H1 (cell line): ENCODE results near the gene ACBD4. TPM values are rescaled to one million over a fixed set of nuclear protein-coding genes. Genes with fewer than 3 reads are reported as not detected.

Experiments used
- BCL11A ChIP-seq, 2 experiments: IDR thresholded peaks; one replicate each; pipeline ENCODE4 v1.6.1; 2011; ENCODE audit warnings: low read depth in 2 of 2, low read length in 2 of 2, mild to moderate bottlenecking in 2 of 2
- CBX8 ChIP-seq: fragments of 300-800, 300-1000 bp; sonication (generic); IDR thresholded peaks from 2 replicates; pipeline ENCODE4 v1.7.1; 2016; ENCODE audit warnings: low read depth, low read length, borderline replicate concordance
- CTBP2 ChIP-seq: IDR thresholded peaks from 2 replicates; pipeline ENCODE4 v1.7.0; 2011; ENCODE audit warnings: borderline replicate concordance, mild to moderate bottlenecking, moderate library complexity, mixed read lengths, low read length; ENCODE audit not compliant: insufficient read depth, insufficient read length
- FOSL1 ChIP-seq: IDR thresholded peaks from 2 replicates; pipeline ENCODE4 v1.6.1; 2011; ENCODE audit warnings: mild to moderate bottlenecking, low read depth, low read length, moderate library complexity; ENCODE audit not compliant: insufficient read depth
- POLR2AphosphoS5 ChIP-seq: IDR thresholded peaks from 2 replicates; pipeline ENCODE4 v1.6.1; 2011; ENCODE audit warnings: low read depth, low read length
- POU5F1 ChIP-seq: IDR thresholded peaks from 2 replicates; pipeline ENCODE4 v1.6.1; 2011; ENCODE audit warnings: low read depth, mild to moderate bottlenecking, low read length, moderate library complexity
- SIRT6 ChIP-seq: IDR thresholded peaks from one replicate; pipeline ENCODE4 v1.7.1; 2012; ENCODE audit warnings: low read length, inconsistent platforms
- TAF7 ChIP-seq: optimal IDR thresholded peaks from 2 replicates; pipeline ENCODE3; 2011; ENCODE audit warnings: low read depth, mild to moderate bottlenecking, inconsistent platforms, low read length, moderate library complexity, borderline replicate concordance
- polyA plus RNA-seq, 7 experiments: library from polyadenylated mRNA; depleted of rRNA in 3 of 7; stranded (reverse) in 5 of 7; unstranded in 2 of 7; fragments of >200 nt in 5 of 7; fragments of 200-250 nt in 2 of 7; gene quantifications; 1 replicate in 5 of 7; 2 replicates in 1 of 7; 4 replicates in 1 of 7; pipeline versions ENCODE4 v1.2.1 to v1.2.3, GENCODE V29; 2011 to 2013; ENCODE audit warnings: missing spikeins in 2 of 7, mixed read lengths in 2 of 7
- total RNA-seq: library from RNA; stranded (reverse); fragmentation: NEBNext Ultra II Directional; extraction: Animal tissue kit (Norgen Biotek cat#: 25700); gene quantifications from 2 replicates; pipeline ENCODE4 v1.2.1, GENCODE V29; 2021
- TF ChIP-seq, protein P1 (sequence below): IDR thresholded peaks from 2 replicates; pipeline ENCODE4 v1.6.1; 2012; ENCODE audit warnings: inconsistent platforms
- TF ChIP-seq, protein P2 (sequence below): fragments of 300-600 bp; sonication (generic); IDR thresholded peaks from 2 replicates; pipeline ENCODE4 v1.7.1; 2012; ENCODE audit warnings: low read length, moderate library complexity, mild to moderate bottlenecking, inconsistent platforms; ENCODE audit not compliant: insufficient replicate concordance

The ACBD4 gene
- total and polyA plus RNA-seq, 2 of the 8 experiments (the other 6 are each of a cell fraction or from before 2014, with no cell fraction given), result 7.3 to 10.7 TPM

GRCh38 chr17:45146890-45147580, 11.5 kb downstream of the ACBD4 start (continued):
- TF ChIP-seq TAF7 (peak; percentile 49), POU5F1 (no peak), POLR2AphosphoS5 (peak; percentile 9; the same call in 1 of the 2 replicates), CTBP2 (no peak), SIRT6 (no peak), FOSL1 (no peak), CBX8 (no peak), BCL11A (IDR thresholded peaks at IDR 0.05; ENCODE audit: low read depth in 2 of 2, low read length in 2 of 2) (no peak)
- TF ChIP-seq, protein P1, sequence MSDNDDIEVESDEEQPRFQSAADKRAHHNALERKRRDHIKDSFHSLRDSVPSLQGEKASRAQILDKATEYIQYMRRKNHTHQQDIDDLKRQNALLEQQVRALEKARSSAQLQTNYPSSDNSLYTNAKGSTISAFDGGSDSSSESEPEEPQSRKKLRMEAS, result no peak
- TF ChIP-seq, protein P2, sequence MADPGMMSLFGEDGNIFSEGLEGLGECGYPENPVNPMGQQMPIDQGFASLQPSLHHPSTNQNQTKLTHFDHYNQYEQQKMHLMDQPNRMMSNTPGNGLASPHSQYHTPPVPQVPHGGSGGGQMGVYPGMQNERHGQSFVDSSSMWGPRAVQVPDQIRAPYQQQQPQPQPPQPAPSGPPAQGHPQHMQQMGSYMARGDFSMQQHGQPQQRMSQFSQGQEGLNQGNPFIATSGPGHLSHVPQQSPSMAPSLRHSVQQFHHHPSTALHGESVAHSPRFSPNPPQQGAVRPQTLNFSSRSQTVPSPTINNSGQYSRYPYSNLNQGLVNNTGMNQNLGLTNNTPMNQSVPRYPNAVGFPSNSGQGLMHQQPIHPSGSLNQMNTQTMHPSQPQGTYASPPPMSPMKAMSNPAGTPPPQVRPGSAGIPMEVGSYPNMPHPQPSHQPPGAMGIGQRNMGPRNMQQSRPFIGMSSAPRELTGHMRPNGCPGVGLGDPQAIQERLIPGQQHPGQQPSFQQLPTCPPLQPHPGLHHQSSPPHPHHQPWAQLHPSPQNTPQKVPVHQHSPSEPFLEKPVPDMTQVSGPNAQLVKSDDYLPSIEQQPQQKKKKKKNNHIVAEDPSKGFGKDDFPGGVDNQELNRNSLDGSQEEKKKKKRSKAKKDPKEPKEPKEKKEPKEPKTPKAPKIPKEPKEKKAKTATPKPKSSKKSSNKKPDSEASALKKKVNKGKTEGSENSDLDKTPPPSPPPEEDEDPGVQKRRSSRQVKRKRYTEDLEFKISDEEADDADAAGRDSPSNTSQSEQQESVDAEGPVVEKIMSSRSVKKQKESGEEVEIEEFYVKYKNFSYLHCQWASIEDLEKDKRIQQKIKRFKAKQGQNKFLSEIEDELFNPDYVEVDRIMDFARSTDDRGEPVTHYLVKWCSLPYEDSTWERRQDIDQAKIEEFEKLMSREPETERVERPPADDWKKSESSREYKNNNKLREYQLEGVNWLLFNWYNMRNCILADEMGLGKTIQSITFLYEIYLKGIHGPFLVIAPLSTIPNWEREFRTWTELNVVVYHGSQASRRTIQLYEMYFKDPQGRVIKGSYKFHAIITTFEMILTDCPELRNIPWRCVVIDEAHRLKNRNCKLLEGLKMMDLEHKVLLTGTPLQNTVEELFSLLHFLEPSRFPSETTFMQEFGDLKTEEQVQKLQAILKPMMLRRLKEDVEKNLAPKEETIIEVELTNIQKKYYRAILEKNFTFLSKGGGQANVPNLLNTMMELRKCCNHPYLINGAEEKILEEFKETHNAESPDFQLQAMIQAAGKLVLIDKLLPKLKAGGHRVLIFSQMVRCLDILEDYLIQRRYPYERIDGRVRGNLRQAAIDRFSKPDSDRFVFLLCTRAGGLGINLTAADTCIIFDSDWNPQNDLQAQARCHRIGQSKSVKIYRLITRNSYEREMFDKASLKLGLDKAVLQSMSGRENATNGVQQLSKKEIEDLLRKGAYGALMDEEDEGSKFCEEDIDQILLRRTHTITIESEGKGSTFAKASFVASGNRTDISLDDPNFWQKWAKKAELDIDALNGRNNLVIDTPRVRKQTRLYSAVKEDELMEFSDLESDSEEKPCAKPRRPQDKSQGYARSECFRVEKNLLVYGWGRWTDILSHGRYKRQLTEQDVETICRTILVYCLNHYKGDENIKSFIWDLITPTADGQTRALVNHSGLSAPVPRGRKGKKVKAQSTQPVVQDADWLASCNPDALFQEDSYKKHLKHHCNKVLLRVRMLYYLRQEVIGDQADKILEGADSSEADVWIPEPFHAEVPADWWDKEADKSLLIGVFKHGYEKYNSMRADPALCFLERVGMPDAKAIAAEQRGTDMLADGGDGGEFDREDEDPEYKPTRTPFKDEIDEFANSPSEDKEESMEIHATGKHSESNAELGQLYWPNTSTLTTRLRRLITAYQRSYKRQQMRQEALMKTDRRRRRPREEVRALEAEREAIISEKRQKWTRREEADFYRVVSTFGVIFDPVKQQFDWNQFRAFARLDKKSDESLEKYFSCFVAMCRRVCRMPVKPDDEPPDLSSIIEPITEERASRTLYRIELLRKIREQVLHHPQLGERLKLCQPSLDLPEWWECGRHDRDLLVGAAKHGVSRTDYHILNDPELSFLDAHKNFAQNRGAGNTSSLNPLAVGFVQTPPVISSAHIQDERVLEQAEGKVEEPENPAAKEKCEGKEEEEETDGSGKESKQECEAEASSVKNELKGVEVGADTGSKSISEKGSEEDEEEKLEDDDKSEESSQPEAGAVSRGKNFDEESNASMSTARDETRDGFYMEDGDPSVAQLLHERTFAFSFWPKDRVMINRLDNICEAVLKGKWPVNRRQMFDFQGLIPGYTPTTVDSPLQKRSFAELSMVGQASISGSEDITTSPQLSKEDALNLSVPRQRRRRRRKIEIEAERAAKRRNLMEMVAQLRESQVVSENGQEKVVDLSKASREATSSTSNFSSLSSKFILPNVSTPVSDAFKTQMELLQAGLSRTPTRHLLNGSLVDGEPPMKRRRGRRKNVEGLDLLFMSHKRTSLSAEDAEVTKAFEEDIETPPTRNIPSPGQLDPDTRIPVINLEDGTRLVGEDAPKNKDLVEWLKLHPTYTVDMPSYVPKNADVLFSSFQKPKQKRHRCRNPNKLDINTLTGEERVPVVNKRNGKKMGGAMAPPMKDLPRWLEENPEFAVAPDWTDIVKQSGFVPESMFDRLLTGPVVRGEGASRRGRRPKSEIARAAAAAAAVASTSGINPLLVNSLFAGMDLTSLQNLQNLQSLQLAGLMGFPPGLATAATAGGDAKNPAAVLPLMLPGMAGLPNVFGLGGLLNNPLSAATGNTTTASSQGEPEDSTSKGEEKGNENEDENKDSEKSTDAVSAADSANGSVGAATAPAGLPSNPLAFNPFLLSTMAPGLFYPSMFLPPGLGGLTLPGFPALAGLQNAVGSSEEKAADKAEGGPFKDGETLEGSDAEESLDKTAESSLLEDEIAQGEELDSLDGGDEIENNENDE, result no peak
